Prostate gland (tissue), 2 donors: Measurements from ENCODE around the gene KCNS1.
A peak's percentile ranks its signal among the peaks of the same experiment; 100 is the strongest.

Experiments used
- CTCF ChIP-seq, 4 experiments: fragments of 200-600 bp in 2 of 4; fragments of 450-650 bp in 2 of 4; sonication (generic) in 2 of 4; IDR thresholded peaks; 1 replicate in 3 of 4; 2 replicates in 1 of 4; pipeline ENCODE4 v1.5.1; 2016 to 2019; ENCODE audit warnings: antibody characterized with exemption in 4 of 4, mild to moderate bottlenecking in 2 of 4, moderate library complexity in 2 of 4
- POLR2A ChIP-seq: fragments of 450-650 bp; IDR thresholded peaks from one replicate; pipeline ENCODE4 v1.6.1; 2016; ENCODE audit warnings: antibody characterized with exemption, mild to moderate bottlenecking
- POLR2AphosphoS5 ChIP-seq: sonication (generic); formaldehyde crosslinking; IDR thresholded peaks from one replicate; pipeline ENCODE4 v1.6.1; 2017; ENCODE audit warnings: antibody characterized with exemption

- peak; percentile 49 to 74 (median 70) for TF ChIP-seq CTCF (IDR thresholded peaks at IDR 0.05)
- TF ChIP-seq POLR2A: no peak
- TF ChIP-seq POLR2AphosphoS5: peak; percentile 28
Measured at GRCh38 chr20:45044084-45044573, 56.8 kb downstream of the KCNS1 start.
